SW480 (cell line): ENCODE data around the gene BBIP1.
A peak's percentile ranks its signal among the peaks of the same experiment; 100 is the strongest.
"Not testable (repeated sequence)": the region's sequence is repeated elsewhere in the genome, so short reads cannot be mapped to it uniquely, and the experiment has no call there.

Source experiments
- DNase-seq: peaks from one replicate; pipeline ENCODE4 v3.0.0-alpha.2; 2016; ENCODE audit warnings: low spot score

Gene BBIP1

GRCh38 chr10:110923856-110924493 is 5.0 kb upstream of the BBIP1 start:
- peak; percentile 13 for DNase-seq

GRCh38 chr10:110919971-110920881 is 1.2 kb upstream of the BBIP1 start:
- peak; percentile 66 for DNase-seq

GRCh38 chr10:110919349-110919931 is 460 bp upstream of the BBIP1 start, which contains the start of gene SHOC2:
TSS of gene SHOC2 (plus strand) at chr10:110919604. CDS start at chr10:110964359, 44,755 bp downstream.
- DNase-seq, result no peak

- DNase-seq, result peak; percentile 91
These were observed 724 bp downstream of the BBIP1 start for GRCh38 chr10:110918269-110918642.

- no peak for DNase-seq
These were observed 2.2 kb downstream of the BBIP1 start for GRCh38 chr10:110916554-110917346.

GRCh38 chr10:110915600-110915999 is 3.4 kb downstream of the BBIP1 start:
- DNase-seq, result not testable (repeated sequence)

- no peak for DNase-seq
These were observed 3.9 kb downstream of the BBIP1 start for GRCh38 chr10:110915035-110915434.

- DNase-seq, result no peak
These were observed 4.5 kb downstream of the BBIP1 start for GRCh38 chr10:110914431-110914830.

- no peak for DNase-seq
These were observed 6.6 kb downstream of the BBIP1 start for GRCh38 chr10:110912374-110912773.

GRCh38 chr10:110910138-110910537 is 8.8 kb downstream of the BBIP1 start:
- DNase-seq, result no peak

- DNase-seq, result no peak
These were observed 15.4 kb downstream of the BBIP1 start for GRCh38 chr10:110903280-110904278.

GRCh38 chr10:110901954-110902819 is 16.8 kb downstream of the BBIP1 start:
- peak; percentile 79 for DNase-seq

GRCh38 chr10:110900983-110901382 is 18.0 kb downstream of the BBIP1 start:
- no peak for DNase-seq

GRCh38 chr10:110898391-110898790 is 20.6 kb downstream of the BBIP1 start:
- DNase-seq, result no peak

GRCh38 chr10:110897184-110897583 is 21.8 kb downstream of the BBIP1 start:
- no peak for DNase-seq

- DNase-seq, result peak; percentile 61
These were observed 25.3 kb downstream of the BBIP1 start for GRCh38 chr10:110893559-110894179.

GRCh38 chr10:110892602-110893288 is 26.2 kb downstream of the BBIP1 start:
- no peak for DNase-seq

GRCh38 chr10:110887560-110887959 is 31.4 kb downstream of the BBIP1 start:
- DNase-seq, result no peak
